OCI-LY3 (cell line): ENCODE results near the gene ATP10B.

Experiments used
- H2AFZ ChIP-seq: fragments of 200-600, 300-600 bp; shearing (Covaris generic); 2 replicates; pipeline ENCODE4 v1.6.0; 2014; ENCODE audit warnings: antibody characterized with exemption, low read depth, low read length
- H3K27ac ChIP-seq: fragments of 200-600, 300-600 bp; sonication (generic); 2 replicates; pipeline ENCODE4 v1.5.1; 2014; ENCODE audit warnings: mild to moderate bottlenecking, low read length, moderate library complexity, mixed read lengths
- H3K27me3 ChIP-seq: fragments of 200-600, 300-600 bp; sonication (generic); 2 replicates; pipeline ENCODE4 v1.6.1; 2014; ENCODE audit warnings: low read depth, low read length, mixed read lengths
- H3K36me3 ChIP-seq: fragments of 200-600, 300-600 bp; sonication (generic); replicated peaks from 2 replicates; pipeline ENCODE3; 2014; ENCODE audit warnings: low read depth, low read length, mixed read lengths
- H3K4me1 ChIP-seq: fragments of 300-600, 200-600 bp; sonication (generic); 2 replicates; pipeline ENCODE4 v1.6.1; 2014; ENCODE audit warnings: low read length, mixed read lengths
- H3K4me2 ChIP-seq: fragments of 200-600, 300-600 bp; sonication (generic); 2 replicates; pipeline ENCODE4 v1.6.1; 2014; ENCODE audit warnings: low read length, mixed read lengths
- H3K4me3 ChIP-seq: fragments of 300-600, 200-600 bp; sonication (generic); 2 replicates; pipeline ENCODE4 v1.5.1; 2014; ENCODE audit warnings: antibody characterized with exemption, mild to moderate bottlenecking, low read length, moderate library complexity
- H3K79me2 ChIP-seq: fragments of 300-600, 200-600 bp; shearing (Covaris generic); 2 replicates; pipeline ENCODE4 v1.6.1; 2014; ENCODE audit warnings: mild to moderate bottlenecking, low read length, mixed read lengths
- H3K9ac ChIP-seq: fragments of 300-600, 200-600 bp; shearing (Covaris generic); 2 replicates; pipeline ENCODE4 v1.6.0; 2014; ENCODE audit warnings: mild to moderate bottlenecking, low read length, moderate library complexity
- H3K9me3 ChIP-seq: fragments of 200-600, 300-600 bp; shearing (Covaris generic); 2 replicates; pipeline ENCODE4 v1.6.1; 2014; ENCODE audit warnings: low read length, mixed read lengths; ENCODE audit not compliant: insufficient read depth
- H4K20me1 ChIP-seq: fragments of 200-600, 300-600 bp; sonication (generic); 2 replicates; pipeline ENCODE4 v1.6.1; 2016; ENCODE audit warnings: low read length, mixed read lengths; ENCODE audit not compliant: insufficient read depth
- CTCF ChIP-seq: fragments of 200-600, 300-600 bp; sonication (generic); IDR thresholded peaks from 2 replicates; pipeline ENCODE4 v1.5.1; 2014; ENCODE audit warnings: antibody characterized with exemption, low read length, low read depth
- EZH2phosphoT487 ChIP-seq: fragments of 200-600 bp; shearing (Covaris generic); IDR thresholded peaks from 2 replicates; pipeline ENCODE4 v1.6.1; 2018; ENCODE audit warnings: antibody characterized with exemption, mixed run types, low read depth

Gene ATP10B

GRCh38 chr5:160638161-160638742, 213.8 kb downstream of the ATP10B start:
- TF ChIP-seq CTCF (no peak), EZH2phosphoT487 (no peak)
- no peak overlapping the region for H3K4me2 ChIP-seq
- H3K9me3 ChIP-seq = no peaks in the 10 kb centered on the region
- no peaks in the 10 kb centered on the region for H3K79me2 ChIP-seq
- H3K9ac ChIP-seq = no peak overlapping the region
- H3K4me1 ChIP-seq = peaks cover 7% of the 10 kb centered on the region; the same call in 1 of the 2 replicates
- no peaks in the 10 kb centered on the region for H3K27me3 ChIP-seq
- no peaks in the 10 kb centered on the region for H4K20me1 ChIP-seq
- no peak overlapping the region for H3K27ac ChIP-seq
- H2AFZ ChIP-seq = no peak overlapping the region
- H3K36me3 ChIP-seq = no peaks in the 10 kb centered on the region
- H3K4me3 ChIP-seq = no peak overlapping the region

- Histone ChIP-seq H4K20me1 (no peaks in the 10 kb centered on the region), H3K4me1 (peaks cover 7% of the 10 kb centered on the region; the same call in 1 of the 2 replicates), H3K27ac (no peak overlapping the region), H2AFZ (no peak overlapping the region), H3K9ac (no peak overlapping the region), H3K27me3 (no peaks in the 10 kb centered on the region), H3K79me2 (no peaks in the 10 kb centered on the region), H3K4me3 (no peak overlapping the region), H3K36me3 (no peaks in the 10 kb centered on the region), H3K9me3 (no peaks in the 10 kb centered on the region), H3K4me2 (no peak overlapping the region)
- TF ChIP-seq EZH2phosphoT487 = no peak
- TF ChIP-seq CTCF = no peak
Observed at GRCh38 chr5:160637357-160638090, 214.5 kb downstream of the ATP10B start.

- Histone ChIP-seq H3K79me2 (no peaks in the 10 kb centered on the region), H4K20me1 (no peaks in the 10 kb centered on the region), H3K9me3 (no peaks in the 10 kb centered on the region), H3K27ac (no peak overlapping the region), H3K36me3 (no peaks in the 10 kb centered on the region), H3K4me3 (no peak overlapping the region), H2AFZ (no peak overlapping the region), H3K4me1 (no peaks in the 10 kb centered on the region), H3K9ac (no peak overlapping the region), H3K27me3 (no peaks in the 10 kb centered on the region), H3K4me2 (no peak overlapping the region)
- TF ChIP-seq CTCF = no peak
- no peak for TF ChIP-seq EZH2phosphoT487
Observed at GRCh38 chr5:160635663-160636062, 216.3 kb downstream of the ATP10B start.

- H3K36me3 ChIP-seq = no peaks in the 10 kb centered on the region
- H3K27ac ChIP-seq = no peak overlapping the region
- no peaks in the 10 kb centered on the region for H3K27me3 ChIP-seq
- TF ChIP-seq CTCF = no peak
- no peak for TF ChIP-seq EZH2phosphoT487
- H2AFZ ChIP-seq = no peak overlapping the region
- no peaks in the 10 kb centered on the region for H3K9me3 ChIP-seq
- H3K4me2 ChIP-seq = no peak overlapping the region
- no peaks in the 10 kb centered on the region for H3K79me2 ChIP-seq
- H3K9ac ChIP-seq = no peak overlapping the region
- H3K4me3 ChIP-seq = no peak overlapping the region
- no peaks in the 10 kb centered on the region for H3K4me1 ChIP-seq
- no peaks in the 10 kb centered on the region for H4K20me1 ChIP-seq
Observed at GRCh38 chr5:160635046-160635445, 217.0 kb downstream of the ATP10B start.
